Measurements from ENCODE around the gene MSRB2.

Gene MSRB2

GRCh38 chr10:23079700-23080099 is 15.7 kb upstream of the MSRB2 start:
- Histone ChIP-seq H3K23ac (ENCODE audit: low read length in 2 of 2) (no peak overlapping the region), H3K9ac (ENCODE audit: low read length) (no peak overlapping the region), H2BK120ac (ENCODE audit: low read depth, low read length) (no peak overlapping the region), H2AK5ac (ENCODE audit: low read length, severe bottlenecking) (no peak overlapping the region), H3K18ac (ENCODE audit: low read depth in 1 of 2, low read length in 2 of 2) (no peak overlapping the region), H3K4me2 (ENCODE audit: low read length, poor library complexity, severe bottlenecking) (no peak overlapping the region), H2AFZ (ENCODE audit: low read depth, low read length) (no peak overlapping the region), H3K79me1 (replicated peaks; ENCODE audit: low read length, poor library complexity, severe bottlenecking) (no peaks in the 10 kb centered on the region), H3K4me1 (ENCODE audit: control insufficient read depth, insufficient read depth, low read depth, low read length) (no peaks in the 10 kb centered on the region), H4K91ac (ENCODE audit: low read length) (no peak overlapping the region), H4K8ac (ENCODE audit: low read length) (no peak overlapping the region), H3K27ac (ENCODE audit: low read length, poor library complexity, severe bottlenecking) (no peak overlapping the region), H2BK15ac (ENCODE audit: low read depth, poor library complexity, severe bottlenecking) (no peak overlapping the region), H2BK12ac (ENCODE audit: low read length in 2 of 2) (no peak overlapping the region), H3K9me3 (ENCODE audit: control insufficient read depth, low read length) (no peaks in the 10 kb centered on the region), H3K36me3 (ENCODE audit: control insufficient read depth in 1 of 2, insufficient read depth in 2 of 2, low read depth in 1 of 2, low read length in 2 of 2) (no peaks in the 10 kb centered on the region), H3K4me3 (ENCODE audit: insufficient read depth in 1 of 2, low read depth in 1 of 2, low read length in 2 of 2) (no peak overlapping the region), H3K14ac (ENCODE audit: low read length in 2 of 2) (no peak overlapping the region), H2BK5ac (ENCODE audit: low read depth, low read length, poor library complexity, severe bottlenecking) (no peak overlapping the region), H3K27me3 (ENCODE audit: control insufficient read depth in 1 of 2, insufficient read depth in 1 of 2, low read length in 2 of 2) (peaks cover 20 to 39% of the 10 kb centered on the region in 2 experiments), H3K4ac (ENCODE audit: low read depth in 1 of 2, low read length in 2 of 2) (no peak overlapping the region)
- DNase-seq, result no peak
- 50% methylated on average over 4 of the region's 4 CpGs for WGBS

DNA sequence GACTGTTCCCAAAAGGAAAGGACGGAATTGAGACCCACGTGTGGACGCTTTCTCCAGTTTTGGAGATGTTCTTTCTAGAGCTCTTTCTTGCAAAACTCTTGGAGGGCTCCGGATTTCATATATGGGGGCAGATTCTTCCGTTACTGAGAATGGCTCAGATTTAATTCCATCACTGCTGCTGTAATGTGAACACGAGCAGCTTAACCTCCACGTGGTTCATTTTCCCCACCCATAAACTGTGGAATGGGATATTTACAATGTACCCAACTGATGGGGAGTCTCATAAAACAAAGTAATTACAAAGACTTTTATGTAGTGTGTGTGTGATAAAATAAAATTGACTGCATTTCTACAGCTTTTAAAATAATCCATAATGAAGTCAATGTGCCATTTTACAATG is 15.1 kb upstream of the MSRB2 start:
- Histone ChIP-seq H3K9ac (ENCODE audit: low read length) (no peak overlapping the region), H3K14ac (ENCODE audit: low read length in 2 of 2) (no peak overlapping the region)
- 92% methylated on average over 7 of the region's 7 CpGs for WGBS

DNA sequence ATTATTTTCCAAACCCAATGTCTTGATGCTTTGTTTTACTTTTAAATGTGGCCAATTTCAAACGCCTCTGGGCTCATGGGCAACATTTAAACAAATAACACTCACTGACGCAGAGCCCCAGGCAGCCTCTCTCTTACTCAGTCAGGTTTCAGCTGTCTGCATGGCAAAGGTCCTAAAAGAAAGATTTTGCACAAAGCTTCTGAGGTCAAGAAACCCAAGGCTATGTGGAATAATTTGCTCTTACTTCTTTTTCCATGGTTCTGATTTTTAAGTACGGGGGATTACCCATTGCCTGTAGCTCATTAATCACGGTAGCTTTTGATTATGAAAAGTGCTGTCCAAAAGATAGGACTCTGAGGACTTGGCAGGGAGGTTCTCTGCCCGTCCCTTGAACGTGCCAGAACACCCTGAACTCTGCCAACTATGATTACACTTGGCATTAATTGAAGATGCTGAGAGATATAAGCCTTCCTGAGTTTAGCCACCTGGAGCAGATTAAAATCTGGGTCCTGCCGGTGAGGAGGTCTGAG is 14.1 kb upstream of the MSRB2 start:
- Histone ChIP-seq H3K79me1 (replicated peaks; ENCODE audit: low read length, poor library complexity, severe bottlenecking) (no peaks in the 10 kb centered on the region), H3K4me3 (ENCODE audit: insufficient read depth in 1 of 2, low read depth in 1 of 2, low read length in 2 of 2) (no peak overlapping the region), H2BK5ac (ENCODE audit: low read depth, low read length, poor library complexity, severe bottlenecking) (no peak overlapping the region), H3K14ac (ENCODE audit: low read length in 2 of 2) (no peak overlapping the region), H4K91ac (ENCODE audit: low read length) (no peak overlapping the region), H3K4me2 (ENCODE audit: low read length, poor library complexity, severe bottlenecking) (no peak overlapping the region), H3K27me3 (ENCODE audit: control insufficient read depth in 1 of 2, insufficient read depth in 1 of 2, low read length in 2 of 2) (peaks cover 20 to 39% of the 10 kb centered on the region in 2 experiments), H2BK15ac (ENCODE audit: low read depth, poor library complexity, severe bottlenecking) (no peak overlapping the region), H3K9ac (ENCODE audit: low read length) (no peak overlapping the region), H3K18ac (ENCODE audit: low read depth in 1 of 2, low read length in 2 of 2) (no peak overlapping the region), H3K27ac (ENCODE audit: low read length, poor library complexity, severe bottlenecking) (no peak overlapping the region), H2BK12ac (ENCODE audit: low read length in 2 of 2) (no peak overlapping the region), H3K4ac (ENCODE audit: low read depth in 1 of 2, low read length in 2 of 2) (no peak overlapping the region), H2AK5ac (ENCODE audit: low read length, severe bottlenecking) (no peak overlapping the region), H3K23ac (ENCODE audit: low read length in 2 of 2) (no peak overlapping the region), H2AFZ (ENCODE audit: low read depth, low read length) (no peak overlapping the region), H2BK120ac (ENCODE audit: low read depth, low read length) (no peak overlapping the region), H4K8ac (ENCODE audit: low read length) (no peak overlapping the region), H3K9me3 (ENCODE audit: control insufficient read depth, low read length) (no peaks in the 10 kb centered on the region), H3K36me3 (ENCODE audit: control insufficient read depth in 1 of 2, insufficient read depth in 2 of 2, low read depth in 1 of 2, low read length in 2 of 2) (no peaks in the 10 kb centered on the region), H3K4me1 (ENCODE audit: control insufficient read depth, insufficient read depth, low read depth, low read length) (no peaks in the 10 kb centered on the region)
- no peak for DNase-seq
- WGBS, result 81% methylated on average over 6 of the region's 7 CpGs

More for the DNA sequence above, 15.1 kb upstream of the MSRB2 start:
- Histone ChIP-seq H3K4me2 (ENCODE audit: low read length, poor library complexity, severe bottlenecking) (no peak overlapping the region), H3K36me3 (ENCODE audit: control insufficient read depth in 1 of 2, insufficient read depth in 2 of 2, low read depth in 1 of 2, low read length in 2 of 2) (no peaks in the 10 kb centered on the region), H3K9me3 (ENCODE audit: control insufficient read depth, low read length) (no peaks in the 10 kb centered on the region), H3K4me1 (ENCODE audit: control insufficient read depth, insufficient read depth, low read depth, low read length) (no peaks in the 10 kb centered on the region), H4K8ac (ENCODE audit: low read length) (no peak overlapping the region), H3K18ac (ENCODE audit: low read depth in 1 of 2, low read length in 2 of 2) (no peak overlapping the region), H3K23ac (ENCODE audit: low read length in 2 of 2) (no peak overlapping the region), H2BK15ac (ENCODE audit: low read depth, poor library complexity, severe bottlenecking) (no peak overlapping the region), H2AK5ac (ENCODE audit: low read length, severe bottlenecking) (no peak overlapping the region), H2BK5ac (ENCODE audit: low read depth, low read length, poor library complexity, severe bottlenecking) (no peak overlapping the region), H2AFZ (ENCODE audit: low read depth, low read length) (no peak overlapping the region), H3K27me3 (ENCODE audit: control insufficient read depth in 1 of 2, insufficient read depth in 1 of 2, low read length in 2 of 2) (peaks cover 20 to 39% of the 10 kb centered on the region in 2 experiments), H3K27ac (ENCODE audit: low read length, poor library complexity, severe bottlenecking) (no peak overlapping the region), H4K91ac (ENCODE audit: low read length) (no peak overlapping the region), H2BK120ac (ENCODE audit: low read depth, low read length) (no peak overlapping the region), H3K4ac (ENCODE audit: low read depth in 1 of 2, low read length in 2 of 2) (no peak overlapping the region), H2BK12ac (ENCODE audit: low read length in 2 of 2) (no peak overlapping the region), H3K4me3 (ENCODE audit: insufficient read depth in 1 of 2, low read depth in 1 of 2, low read length in 2 of 2) (no peak overlapping the region), H3K79me1 (replicated peaks; ENCODE audit: low read length, poor library complexity, severe bottlenecking) (no peaks in the 10 kb centered on the region)
- no peak for DNase-seq

DNA sequence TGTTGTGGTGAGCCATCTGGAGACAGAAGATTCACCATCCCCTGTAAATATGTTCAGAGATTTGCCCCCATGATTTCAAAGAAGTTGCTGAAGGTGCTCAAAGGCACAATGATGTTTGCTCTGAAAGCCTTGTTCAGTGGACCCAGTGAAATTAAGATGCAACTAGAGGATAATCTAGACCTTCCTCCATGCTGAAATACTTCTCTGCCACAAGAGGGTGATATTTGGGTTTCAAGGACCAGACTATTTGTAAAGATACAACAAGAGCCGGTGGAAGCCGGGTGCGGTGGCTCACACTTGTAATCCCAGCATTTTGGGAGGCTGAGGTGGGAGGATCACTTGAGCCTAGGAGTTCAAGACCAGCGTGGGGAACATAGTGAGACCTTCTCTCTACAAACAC is 13.5 kb upstream of the MSRB2 start:
- WGBS, result 93% methylated on average over 3 of the region's 4 CpGs

More for the DNA sequence above, 13.5 kb upstream of the MSRB2 start:
- H2BK120ac ChIP-seq (ENCODE audit: low read depth, low read length), result no peak overlapping the region
- H3K27me3 ChIP-seq (ENCODE audit: control insufficient read depth in 1 of 2, insufficient read depth in 1 of 2, low read length in 2 of 2), result peaks cover 20 to 38% of the 10 kb centered on the region in 2 experiments
- no peak overlapping the region for H3K4me2 ChIP-seq (ENCODE audit: low read length, poor library complexity, severe bottlenecking)
- no peak overlapping the region for H2AFZ ChIP-seq (ENCODE audit: low read depth, low read length)
- H2BK5ac ChIP-seq (ENCODE audit: low read depth, low read length, poor library complexity, severe bottlenecking), result no peak overlapping the region
- no peaks in the 10 kb centered on the region for H3K9me3 ChIP-seq (ENCODE audit: control insufficient read depth, low read length)
- no peaks in the 10 kb centered on the region for H3K79me1 ChIP-seq (replicated peaks; ENCODE audit: low read length, poor library complexity, severe bottlenecking)
- H3K4me1 ChIP-seq (ENCODE audit: control insufficient read depth, insufficient read depth, low read depth, low read length), result no peaks in the 10 kb centered on the region
- no peak overlapping the region for H2BK15ac ChIP-seq (ENCODE audit: low read depth, poor library complexity, severe bottlenecking)
- H4K8ac ChIP-seq (ENCODE audit: low read length), result no peak overlapping the region
- no peak overlapping the region for H3K14ac ChIP-seq (ENCODE audit: low read length in 2 of 2)
- H2BK12ac ChIP-seq (ENCODE audit: low read length in 2 of 2), result no peak overlapping the region
- no peak overlapping the region for H3K4me3 ChIP-seq (ENCODE audit: insufficient read depth in 1 of 2, low read depth in 1 of 2, low read length in 2 of 2)
- H3K27ac ChIP-seq (ENCODE audit: low read length, poor library complexity, severe bottlenecking), result no peak overlapping the region
- H3K9ac ChIP-seq (ENCODE audit: low read length), result no peak overlapping the region
- no peak for DNase-seq
- H4K91ac ChIP-seq (ENCODE audit: low read length), result no peak overlapping the region
- no peak overlapping the region for H3K23ac ChIP-seq (ENCODE audit: low read length in 2 of 2)
- no peak overlapping the region for H2AK5ac ChIP-seq (ENCODE audit: low read length, severe bottlenecking)
- H3K36me3 ChIP-seq (ENCODE audit: control insufficient read depth in 1 of 2, insufficient read depth in 2 of 2, low read depth in 1 of 2, low read length in 2 of 2), result no peaks in the 10 kb centered on the region
- H3K18ac ChIP-seq (ENCODE audit: low read depth in 1 of 2, low read length in 2 of 2), result no peak overlapping the region
- H3K4ac ChIP-seq (ENCODE audit: low read depth in 1 of 2, low read length in 2 of 2), result no peak overlapping the region
